K562 (cell line): ENCODE measurements around the gene ENDOG.

Source experiments
- ATF1 ChIP-seq, 2 experiments: fragments of 450-650 bp in 1 of 2; IDR thresholded peaks; 2 replicates each; pipeline ENCODE4 v1.6.1; 2016; ENCODE audit warnings: missing compliant biosample characterization in 1 of 2, missing genetic modification characterization in 1 of 2
- CBX8 ChIP-seq: fragments of 200-600 bp; sonication (generic); IDR thresholded peaks from 2 replicates; pipeline ENCODE4 v1.6.1; 2012; ENCODE audit warnings: borderline replicate concordance, mixed run types, low read depth, mild to moderate bottlenecking, moderate library complexity, mixed read lengths, low read length, control low read depth, inconsistent platforms; ENCODE audit not compliant: poor library complexity, severe bottlenecking; ENCODE audit errors: extremely low read depth
- HMG20A ChIP-seq: fragments of 450-650 bp; formaldehyde crosslinking; conservative IDR thresholded peaks from 2 replicates; pipeline ENCODE4 v1.4.0; 2020; ENCODE audit warnings: mild to moderate bottlenecking, mixed read lengths
- PHF8 ChIP-seq: fragments of 200-600 bp; sonication (generic); IDR thresholded peaks from 2 replicates; pipeline ENCODE4 v1.6.1; 2012; ENCODE audit warnings: mixed run types, mild to moderate bottlenecking, inconsistent platforms, low read length, moderate library complexity, borderline replicate concordance
- SIN3A ChIP-seq, 2 experiments: fragments of 150-350 bp in 1 of 2; IDR thresholded peaks; 2 replicates each; pipeline ENCODE4 v1.6.1; 2011 to 2016; ENCODE audit warnings: borderline replicate concordance in 2 of 2, low read depth in 2 of 2, low read length in 2 of 2, mild to moderate bottlenecking in 2 of 2, moderate library complexity in 2 of 2; ENCODE audit not compliant: control insufficient read depth in 1 of 2
- SMARCE1 ChIP-seq: fragments of 450-650 bp; IDR thresholded peaks from 2 replicates; pipeline ENCODE4 v1.7.1; 2016; ENCODE audit warnings: mild to moderate bottlenecking
- ZNF23 ChIP-seq: fragments of 250-450 bp; sonication (Bioruptor Pico); IDR thresholded peaks from 2 replicates; pipeline ENCODE4 v1.4.0; 2020; ENCODE audit warnings: mild to moderate bottlenecking
- ZNF263 ChIP-seq: sonication (generic); formaldehyde crosslinking; IDR thresholded peaks from 2 replicates; pipeline ENCODE4 v1.8.0; 2022; ENCODE audit warnings: mild to moderate bottlenecking, missing genetic modification reagents, borderline replicate concordance
- ZNF347 ChIP-seq: fragments of 450-650 bp; formaldehyde crosslinking; IDR thresholded peaks from 2 replicates; pipeline ENCODE4 v1.4.0; 2020; ENCODE audit warnings: low read depth, mild to moderate bottlenecking, moderate library complexity
- ZZZ3 ChIP-seq: fragments of 450-650 bp; IDR thresholded peaks from 2 replicates; pipeline ENCODE4 v1.6.1; 2016; ENCODE audit warnings: antibody characterized with exemption, mild to moderate bottlenecking, moderate library complexity
- TF ChIP-seq, protein P1 (sequence below), 3 experiments: IDR thresholded peaks in 2 of 3; conservative IDR thresholded peaks in 1 of 3; 2 replicates each; pipeline ENCODE4 v1.5.1; 2011 to 2012; ENCODE audit warnings: low read length in 3 of 3, mild to moderate bottlenecking in 3 of 3, control low read depth in 2 of 3, improper control_type of control experiment in 1 of 3, inconsistent platforms in 1 of 3, low read depth in 1 of 3, mixed read lengths in 1 of 3, moderate library complexity in 1 of 3; ENCODE audit not compliant: insufficient read depth in 2 of 3
- TF ChIP-seq, protein P2 (sequence below): sonication (generic); formaldehyde crosslinking; IDR thresholded peaks from 2 replicates; pipeline ENCODE4 v1.5.0; 2020; ENCODE audit warnings: missing genetic modification reagents
- TF ChIP-seq, protein P3 (sequence below): sonication (generic); formaldehyde crosslinking; IDR thresholded peaks from 2 replicates; pipeline ENCODE4 v1.8.0; 2022; ENCODE audit warnings: missing genetic modification reagents, mild to moderate bottlenecking, borderline replicate concordance
- TF ChIP-seq, protein P4 (sequence below), 2 experiments: fragments of 450-650 bp; conservative IDR thresholded peaks; 2 replicates each; pipeline ENCODE4 v1.6.1; 2017; ENCODE audit warnings: mild to moderate bottlenecking in 2 of 2, moderate library complexity in 2 of 2

DNA sequence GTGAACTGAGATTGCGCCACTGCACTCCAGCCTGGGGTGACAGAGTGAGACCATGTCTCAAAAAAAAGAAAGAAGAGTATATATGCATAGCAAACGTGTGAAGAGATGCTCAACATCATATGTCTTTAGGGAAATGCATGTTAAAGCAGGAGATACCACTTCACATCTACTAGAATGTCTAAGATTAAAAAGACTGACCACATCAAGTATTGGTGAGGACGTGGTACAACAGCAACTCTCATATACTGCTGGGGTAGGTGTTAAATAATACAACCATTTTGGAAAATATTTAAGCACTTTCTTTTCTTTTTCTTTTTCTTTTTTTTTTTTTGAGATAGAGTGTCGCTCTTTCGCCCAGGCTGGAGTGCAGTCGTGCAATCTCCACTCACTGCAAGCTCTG, 32.9 kb upstream of the ENDOG start:
- TF ChIP-seq, protein P1, sequence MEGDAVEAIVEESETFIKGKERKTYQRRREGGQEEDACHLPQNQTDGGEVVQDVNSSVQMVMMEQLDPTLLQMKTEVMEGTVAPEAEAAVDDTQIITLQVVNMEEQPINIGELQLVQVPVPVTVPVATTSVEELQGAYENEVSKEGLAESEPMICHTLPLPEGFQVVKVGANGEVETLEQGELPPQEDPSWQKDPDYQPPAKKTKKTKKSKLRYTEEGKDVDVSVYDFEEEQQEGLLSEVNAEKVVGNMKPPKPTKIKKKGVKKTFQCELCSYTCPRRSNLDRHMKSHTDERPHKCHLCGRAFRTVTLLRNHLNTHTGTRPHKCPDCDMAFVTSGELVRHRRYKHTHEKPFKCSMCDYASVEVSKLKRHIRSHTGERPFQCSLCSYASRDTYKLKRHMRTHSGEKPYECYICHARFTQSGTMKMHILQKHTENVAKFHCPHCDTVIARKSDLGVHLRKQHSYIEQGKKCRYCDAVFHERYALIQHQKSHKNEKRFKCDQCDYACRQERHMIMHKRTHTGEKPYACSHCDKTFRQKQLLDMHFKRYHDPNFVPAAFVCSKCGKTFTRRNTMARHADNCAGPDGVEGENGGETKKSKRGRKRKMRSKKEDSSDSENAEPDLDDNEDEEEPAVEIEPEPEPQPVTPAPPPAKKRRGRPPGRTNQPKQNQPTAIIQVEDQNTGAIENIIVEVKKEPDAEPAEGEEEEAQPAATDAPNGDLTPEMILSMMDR (IDR thresholded peaks at IDR 0.05 in 2 of 3, conservative IDR thresholded peaks at IDR 0.05 in 1 of 3; ENCODE audit: insufficient read depth in 2 of 3, low read depth in 1 of 3, low read length in 3 of 3): no peak
- TF ChIP-seq PHF8: no peak
- no peak for TF ChIP-seq ATF1 (CRISPR knock-in tag; IDR thresholded peaks at IDR 0.05)
- TF ChIP-seq ATF1 (tag; IDR thresholded peaks at IDR 0.05): no peak
- no peak for TF ChIP-seq SMARCE1
- TF ChIP-seq CBX8: no peak
- TF ChIP-seq ZNF23 (CRISPR knock-in tag): no peak
- TF ChIP-seq, protein P2, sequence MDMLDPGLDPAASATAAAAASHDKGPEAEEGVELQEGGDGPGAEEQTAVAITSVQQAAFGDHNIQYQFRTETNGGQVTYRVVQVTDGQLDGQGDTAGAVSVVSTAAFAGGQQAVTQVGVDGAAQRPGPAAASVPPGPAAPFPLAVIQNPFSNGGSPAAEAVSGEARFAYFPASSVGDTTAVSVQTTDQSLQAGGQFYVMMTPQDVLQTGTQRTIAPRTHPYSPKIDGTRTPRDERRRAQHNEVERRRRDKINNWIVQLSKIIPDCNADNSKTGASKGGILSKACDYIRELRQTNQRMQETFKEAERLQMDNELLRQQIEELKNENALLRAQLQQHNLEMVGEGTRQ (CRISPR knock-in tag): no peak
- TF ChIP-seq, protein P3, sequence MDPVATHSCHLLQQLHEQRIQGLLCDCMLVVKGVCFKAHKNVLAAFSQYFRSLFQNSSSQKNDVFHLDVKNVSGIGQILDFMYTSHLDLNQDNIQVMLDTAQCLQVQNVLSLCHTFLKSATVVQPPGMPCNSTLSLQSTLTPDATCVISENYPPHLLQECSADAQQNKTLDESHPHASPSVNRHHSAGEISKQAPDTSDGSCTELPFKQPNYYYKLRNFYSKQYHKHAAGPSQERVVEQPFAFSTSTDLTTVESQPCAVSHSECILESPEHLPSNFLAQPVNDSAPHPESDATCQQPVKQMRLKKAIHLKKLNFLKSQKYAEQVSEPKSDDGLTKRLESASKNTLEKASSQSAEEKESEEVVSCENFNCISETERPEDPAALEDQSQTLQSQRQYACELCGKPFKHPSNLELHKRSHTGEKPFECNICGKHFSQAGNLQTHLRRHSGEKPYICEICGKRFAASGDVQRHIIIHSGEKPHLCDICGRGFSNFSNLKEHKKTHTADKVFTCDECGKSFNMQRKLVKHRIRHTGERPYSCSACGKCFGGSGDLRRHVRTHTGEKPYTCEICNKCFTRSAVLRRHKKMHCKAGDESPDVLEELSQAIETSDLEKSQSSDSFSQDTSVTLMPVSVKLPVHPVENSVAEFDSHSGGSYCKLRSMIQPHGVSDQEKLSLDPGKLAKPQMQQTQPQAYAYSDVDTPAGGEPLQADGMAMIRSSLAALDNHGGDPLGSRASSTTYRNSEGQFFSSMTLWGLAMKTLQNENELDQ (CRISPR knock-in tag): no peak
- no peak for TF ChIP-seq ZNF347 (CRISPR knock-in tag)
- no peak for TF ChIP-seq ZZZ3
- no peak for TF ChIP-seq ZNF263 (CRISPR knock-in tag)
- TF ChIP-seq, protein P4, sequence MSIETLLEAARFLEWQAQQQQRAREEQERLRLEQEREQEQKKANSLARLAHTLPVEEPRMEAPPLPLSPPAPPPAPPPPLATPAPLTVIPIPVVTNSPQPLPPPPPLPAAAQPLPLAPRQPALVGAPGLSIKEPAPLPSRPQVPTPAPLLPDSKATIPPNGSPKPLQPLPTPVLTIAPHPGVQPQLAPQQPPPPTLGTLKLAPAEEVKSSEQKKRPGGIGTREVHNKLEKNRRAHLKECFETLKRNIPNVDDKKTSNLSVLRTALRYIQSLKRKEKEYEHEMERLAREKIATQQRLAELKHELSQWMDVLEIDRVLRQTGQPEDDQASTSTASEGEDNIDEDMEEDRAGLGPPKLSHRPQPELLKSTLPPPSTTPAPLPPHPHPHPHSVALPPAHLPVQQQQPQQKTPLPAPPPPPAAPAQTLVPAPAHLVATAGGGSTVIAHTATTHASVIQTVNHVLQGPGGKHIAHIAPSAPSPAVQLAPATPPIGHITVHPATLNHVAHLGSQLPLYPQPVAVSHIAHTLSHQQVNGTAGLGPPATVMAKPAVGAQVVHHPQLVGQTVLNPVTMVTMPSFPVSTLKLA (conservative IDR thresholded peaks at IDR 0.05): no peak
- TF ChIP-seq HMG20A (CRISPR knock-in tag): no peak
- no peak for TF ChIP-seq SIN3A (IDR thresholded peaks at IDR 0.05; ENCODE audit: borderline replicate concordance in 2 of 2, control insufficient read depth in 1 of 2, low read depth in 2 of 2, low read length in 2 of 2)
